Central memory CD4-positive, alpha-beta T cell (primary cell): Measurements from ENCODE around the gene STAM2.

Experiments
- DNase-seq: peaks from one replicate; pipeline ENCODE4 v3.0.0; 2022

STAM2 gene

GRCh38 chr2:152068226-152068625 lies 107.3 kb downstream of the STAM2 start:
- no peak for DNase-seq

- DNase-seq: no peak
These were observed 107.7 kb downstream of the STAM2 start for GRCh38 chr2:152067823-152068222.
